PC-9 (cell line): ENCODE data around the gene PLEKHA6.

Experiments used
- CTCF ChIP-seq: fragments of 200-600 bp; sonication (generic); conservative IDR thresholded peaks from 2 replicates; pipeline ENCODE4 v1.6.1; 2017; ENCODE audit warnings: mixed run types, antibody characterized with exemption, mild to moderate bottlenecking, moderate library complexity
- EZH2 ChIP-seq: fragments of 200-600 bp; sonication (generic); IDR thresholded peaks from 2 replicates; pipeline ENCODE4 v1.8.0; 2017; ENCODE audit warnings: antibody characterized with exemption, low read depth

GRCh38 chr1:204282761-204283221 is 76.9 kb downstream of the PLEKHA6 start:
- TF ChIP-seq CTCF: no peak
- TF ChIP-seq EZH2: no peak
